Activated CD8-positive, alpha-beta memory T cell treated with anti-CD3 and anti-CD28 coated beads for 48 hours (primary cell): Measurements from ENCODE around the gene ZIC1.

Experiments used
- DNase-seq, 3 experiments: peaks; one replicate each; pipeline ENCODE4 v3.0.0-alpha.2; 2020; ENCODE audit warnings: low read depth in 2 of 3, low spot score in 2 of 3

ZIC1 gene

GRCh38 chr3:147410116-147410525 lies 956 bp downstream of the ZIC1 start:
- DNase-seq: no peak

GRCh38 chr3:147410526-147411237 lies 1.5 kb downstream of the ZIC1 start:
- DNase-seq: no peak

- DNase-seq: no peak
Measured at GRCh38 chr3:147411238-147411814, 2.2 kb downstream of the ZIC1 start.

- no peak for DNase-seq
Measured at GRCh38 chr3:147411815-147412241, 2.7 kb downstream of the ZIC1 start.

- DNase-seq: no peak
Measured at GRCh38 chr3:147412261-147412916, 3.2 kb downstream of the ZIC1 start.

- DNase-seq: no peak
Measured at GRCh38 chr3:147412917-147413685, 3.9 kb downstream of the ZIC1 start.

- DNase-seq: no peak
Measured at GRCh38 chr3:147413686-147414389, 4.7 kb downstream of the ZIC1 start.

- DNase-seq: no peak
Measured at GRCh38 chr3:147414390-147415138, 5.4 kb downstream of the ZIC1 start.

- no peak for DNase-seq
Measured at GRCh38 chr3:147415286-147415685, 6.1 kb downstream of the ZIC1 start.

GRCh38 chr3:147415874-147416273 lies 6.7 kb downstream of the ZIC1 start:
- DNase-seq: no peak

GRCh38 chr3:147416931-147417330 lies 7.8 kb downstream of the ZIC1 start:
- DNase-seq: no peak

GRCh38 chr3:147417551-147418295 lies 8.6 kb downstream of the ZIC1 start:
- no peak for DNase-seq

- DNase-seq: no peak
Measured at GRCh38 chr3:147418371-147418781, 9.2 kb downstream of the ZIC1 start.

- no peak for DNase-seq
Measured at GRCh38 chr3:147418808-147419701, 9.9 kb downstream of the ZIC1 start.

GRCh38 chr3:147419781-147420224 lies 10.6 kb downstream of the ZIC1 start:
- DNase-seq: no peak

- DNase-seq: no peak
Measured at GRCh38 chr3:147420353-147421183, 11.4 kb downstream of the ZIC1 start.

GRCh38 chr3:147421184-147421912 lies 12.2 kb downstream of the ZIC1 start:
- DNase-seq: no peak
